Hepatocyte (in vitro differentiated cells): ENCODE results near the gene CDPF1. TPM values are rescaled to one million over a fixed set of nuclear protein-coding genes. Genes with fewer than 3 reads are reported as not detected.

Source experiments
- DNase-seq: peaks from one replicate; pipeline ENCODE4 v3.0.0-alpha.2; 2016; ENCODE audit warnings: low spot score
- H2AFZ ChIP-seq: fragments of 200-600 bp; sonication (generic); 2 replicates; pipeline ENCODE4 v1.6.0; 2016; ENCODE audit warnings: antibody characterized with exemption, mild to moderate bottlenecking
- H3K27ac ChIP-seq: fragments of 200-600 bp; sonication (generic); 2 replicates; pipeline ENCODE4 v1.5.1; 2016; ENCODE audit warnings: mild to moderate bottlenecking
- H3K27me3 ChIP-seq: fragments of 200-600 bp; sonication (generic); 2 replicates; pipeline ENCODE4 v1.6.1; 2016
- H3K36me3 ChIP-seq: fragments of 200-600 bp; sonication (generic); replicated peaks from 2 replicates; pipeline ENCODE4 v1.5.1; 2016; ENCODE audit warnings: low read depth; ENCODE audit not compliant: insufficient read depth
- H3K4me1 ChIP-seq: fragments of 200-600 bp; sonication (generic); 2 replicates; pipeline ENCODE4 v1.5.1; 2016; ENCODE audit warnings: mild to moderate bottlenecking, moderate library complexity; ENCODE audit not compliant: insufficient read depth
- H3K4me2 ChIP-seq: fragments of 200-600 bp; sonication (generic); 2 replicates; pipeline ENCODE4 v1.6.0; 2016
- H3K4me3 ChIP-seq: fragments of 200-600 bp; sonication (generic); 2 replicates; pipeline ENCODE4 v1.5.1; 2016; ENCODE audit warnings: mild to moderate bottlenecking
- H3K79me2 ChIP-seq: fragments of 200-600 bp; sonication (generic); 2 replicates; pipeline ENCODE4 v1.6.0; 2017; ENCODE audit warnings: mild to moderate bottlenecking
- H3K9me2 ChIP-seq: fragments of 200-600 bp; sonication (generic); replicated peaks from 2 replicates; pipeline ENCODE4 v1.6.0; 2017; ENCODE audit warnings: mild to moderate bottlenecking; ENCODE audit not compliant: insufficient read depth
- H3K9me3 ChIP-seq: fragments of 200-600 bp; sonication (generic); 2 replicates; pipeline ENCODE4 v1.5.1; 2016; ENCODE audit warnings: low read depth, mild to moderate bottlenecking
- H4K20me1 ChIP-seq: fragments of 200-600 bp; sonication (generic); 2 replicates; pipeline ENCODE4 v1.6.0; 2016; ENCODE audit warnings: mild to moderate bottlenecking; ENCODE audit not compliant: insufficient read depth, poor library complexity, severe bottlenecking
- EZH2 ChIP-seq: fragments of 200-600 bp; sonication (generic); IDR thresholded peaks from 2 replicates; pipeline ENCODE4 v1.6.1; 2016; ENCODE audit warnings: antibody characterized with exemption, mild to moderate bottlenecking, borderline replicate concordance
- EZH2phosphoT487 ChIP-seq: fragments of 200-600 bp; sonication (generic); IDR thresholded peaks from one replicate; pipeline ENCODE4 v1.6.1; 2018; ENCODE audit warnings: antibody characterized with exemption, mild to moderate bottlenecking, low read depth, moderate library complexity; ENCODE audit not compliant: unreplicated experiment, severe bottlenecking
- WGBS: methylation state at CpG from one replicate; pipeline ENCODE4 v1.1.6; 2016; ENCODE audit warnings: low lambda C conversion rate; ENCODE audit errors: missing lambda C conversion rate; 5-methylcytosine and 5-hydroxymethylcytosine counted together
- polyA plus RNA-seq: library from polyadenylated mRNA; unstranded; fragments of >200 nt; fragmentation: Nextera tagmentation; extraction: Ambion mirVana; gene quantifications from 2 replicates; pipeline ENCODE4 v1.2.1, GENCODE V29; 2016
- total RNA-seq: library from RNA; depleted of rRNA; stranded (reverse); fragments of >200 nt; gene quantifications from 2 replicates; pipeline ENCODE4 v1.2.3, GENCODE V29; 2014
- TF ChIP-seq, protein P1 (sequence below): fragments of 200-600 bp; sonication (generic); IDR thresholded peaks from 2 replicates; pipeline ENCODE4 v1.5.1; 2016; ENCODE audit warnings: antibody characterized with exemption, mild to moderate bottlenecking; ENCODE audit not compliant: poor library complexity

The CDPF1 gene
- total and polyA plus RNA-seq, 2 experiments from 2014 or later, result 8.2 to 13.6 TPM

DNA sequence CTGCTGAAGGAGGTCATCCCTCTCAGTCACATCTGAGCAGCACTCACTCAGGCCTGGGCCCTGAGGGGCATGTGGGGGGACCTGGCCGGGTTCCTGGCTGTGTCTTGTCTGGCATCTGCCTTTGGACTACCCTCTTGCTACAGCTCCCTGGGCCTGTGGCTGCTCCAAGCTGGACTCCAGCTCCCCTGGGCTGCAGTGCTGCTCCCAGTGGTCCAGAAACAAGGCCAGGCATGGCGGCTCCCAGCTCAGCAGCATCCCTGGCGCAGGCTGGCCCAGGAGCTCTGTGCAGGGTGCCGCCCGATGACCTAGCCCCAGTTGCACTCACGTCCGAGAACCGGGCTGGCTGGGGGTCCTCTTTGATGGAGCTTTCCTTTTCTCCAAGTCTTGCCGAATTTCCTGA lies 5.3 kb downstream of the CDPF1 start:
- Histone ChIP-seq H2AFZ (no peak overlapping the region), H3K27ac (no peak overlapping the region), H3K4me1 (no peaks in the 10 kb centered on the region), H3K9me3 (no peaks in the 10 kb centered on the region), H3K4me3 (no peak overlapping the region), H3K9me2 (no peaks in the 10 kb centered on the region), H3K36me3 (no peaks in the 10 kb centered on the region), H3K79me2 (peaks cover 3% of the 10 kb centered on the region), H4K20me1 (no peaks in the 10 kb centered on the region), H3K4me2 (no peak overlapping the region), H3K27me3 (no peaks in the 10 kb centered on the region)
- WGBS, result 97% methylated on average over 9 of the region's 9 CpGs
- DNase-seq, result no peak
- TF ChIP-seq, protein P1, sequence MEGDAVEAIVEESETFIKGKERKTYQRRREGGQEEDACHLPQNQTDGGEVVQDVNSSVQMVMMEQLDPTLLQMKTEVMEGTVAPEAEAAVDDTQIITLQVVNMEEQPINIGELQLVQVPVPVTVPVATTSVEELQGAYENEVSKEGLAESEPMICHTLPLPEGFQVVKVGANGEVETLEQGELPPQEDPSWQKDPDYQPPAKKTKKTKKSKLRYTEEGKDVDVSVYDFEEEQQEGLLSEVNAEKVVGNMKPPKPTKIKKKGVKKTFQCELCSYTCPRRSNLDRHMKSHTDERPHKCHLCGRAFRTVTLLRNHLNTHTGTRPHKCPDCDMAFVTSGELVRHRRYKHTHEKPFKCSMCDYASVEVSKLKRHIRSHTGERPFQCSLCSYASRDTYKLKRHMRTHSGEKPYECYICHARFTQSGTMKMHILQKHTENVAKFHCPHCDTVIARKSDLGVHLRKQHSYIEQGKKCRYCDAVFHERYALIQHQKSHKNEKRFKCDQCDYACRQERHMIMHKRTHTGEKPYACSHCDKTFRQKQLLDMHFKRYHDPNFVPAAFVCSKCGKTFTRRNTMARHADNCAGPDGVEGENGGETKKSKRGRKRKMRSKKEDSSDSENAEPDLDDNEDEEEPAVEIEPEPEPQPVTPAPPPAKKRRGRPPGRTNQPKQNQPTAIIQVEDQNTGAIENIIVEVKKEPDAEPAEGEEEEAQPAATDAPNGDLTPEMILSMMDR, result no peak
- TF ChIP-seq EZH2phosphoT487 (no peak), EZH2 (no peak)

DNA sequence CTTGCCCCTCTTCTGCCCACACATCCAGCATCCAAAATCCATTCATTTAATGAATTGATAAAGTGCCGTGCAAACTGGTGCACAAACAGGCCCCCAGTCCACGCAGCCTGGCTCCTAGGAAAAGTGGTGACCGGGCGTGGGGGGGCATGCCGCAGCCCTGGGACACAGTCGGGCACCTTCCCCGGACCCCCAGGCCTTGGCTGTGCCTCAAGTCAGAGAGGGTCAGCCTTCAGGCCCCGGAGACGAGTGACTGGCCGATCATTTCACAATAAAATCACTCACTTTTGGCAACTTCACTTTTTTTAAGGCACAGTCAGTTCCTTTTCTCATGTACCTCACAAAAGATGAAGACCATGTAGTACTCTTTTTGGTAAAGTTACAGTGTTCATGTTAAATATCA lies 8.0 kb downstream of the CDPF1 start:
- Histone ChIP-seq H3K4me1 (no peaks in the 10 kb centered on the region), H3K79me2 (no peaks in the 10 kb centered on the region), H3K9me3 (no peaks in the 10 kb centered on the region), H3K9me2 (no peaks in the 10 kb centered on the region), H2AFZ (no peak overlapping the region), H4K20me1 (no peaks in the 10 kb centered on the region), H3K4me2 (no peak overlapping the region), H3K36me3 (no peaks in the 10 kb centered on the region), H3K27ac (no peak overlapping the region), H3K27me3 (no peaks in the 10 kb centered on the region), H3K4me3 (no peak overlapping the region)
- no peak for DNase-seq
- 93% methylated on average over 10 of the region's 10 CpGs for WGBS
- no peak for TF ChIP-seq EZH2phosphoT487
- TF ChIP-seq, protein P1, result no peak
- TF ChIP-seq EZH2, result no peak

DNA sequence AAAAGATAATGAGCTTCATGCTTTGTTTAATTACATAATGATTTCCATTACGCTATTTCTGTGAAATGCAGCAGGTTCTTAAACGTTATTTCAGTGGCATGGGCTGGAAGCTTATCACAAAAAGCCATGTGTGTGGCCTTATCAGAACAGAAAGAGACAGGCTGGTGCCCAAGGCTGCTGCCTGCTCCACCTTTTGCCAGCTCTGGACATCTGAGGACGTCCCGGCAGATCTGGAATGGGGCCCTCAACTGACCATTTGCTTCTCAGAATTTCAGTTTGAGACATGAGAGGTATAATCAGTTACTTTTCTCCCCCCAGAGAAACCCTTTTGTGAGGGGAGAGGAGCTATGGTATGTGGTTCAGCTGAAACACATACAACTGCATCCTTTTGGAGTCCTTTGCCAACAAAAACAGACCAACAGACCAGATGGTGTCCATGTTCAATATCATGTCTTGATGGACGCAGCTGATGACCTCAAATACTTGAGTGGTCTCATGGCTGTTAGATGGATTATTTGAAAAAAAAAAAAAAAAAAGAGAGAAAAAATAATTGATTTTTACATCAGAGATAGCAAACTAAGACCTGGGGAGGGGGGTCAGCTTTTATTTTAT lies 8.6 kb downstream of the CDPF1 start:
- Histone ChIP-seq H3K27ac (no peak overlapping the region), H3K4me3 (no peak overlapping the region)

More for the DNA sequence above, 8.6 kb downstream of the CDPF1 start:
- no peaks in the 10 kb centered on the region for H4K20me1 ChIP-seq
- TF ChIP-seq, protein P1, result no peak
- TF ChIP-seq EZH2 (no peak), EZH2phosphoT487 (no peak)
- 83% methylated on average over 5 of the region's 5 CpGs for WGBS
- H2AFZ ChIP-seq, result no peak overlapping the region
- DNase-seq, result no peak
- H3K27me3 ChIP-seq, result no peaks in the 10 kb centered on the region
- no peaks in the 10 kb centered on the region for H3K9me3 ChIP-seq
- H3K4me2 ChIP-seq, result no peak overlapping the region
- no peaks in the 10 kb centered on the region for H3K4me1 ChIP-seq
- H3K79me2 ChIP-seq, result no peaks in the 10 kb centered on the region
- no peaks in the 10 kb centered on the region for H3K36me3 ChIP-seq
- H3K9me2 ChIP-seq, result no peaks in the 10 kb centered on the region
